ENCODE results near the gene PDIA6.
"Not testable (repeated sequence)": the region's sequence is repeated elsewhere in the genome, so short reads cannot be mapped to it uniquely, and the experiment has no call there.

PDIA6 gene

DNA sequence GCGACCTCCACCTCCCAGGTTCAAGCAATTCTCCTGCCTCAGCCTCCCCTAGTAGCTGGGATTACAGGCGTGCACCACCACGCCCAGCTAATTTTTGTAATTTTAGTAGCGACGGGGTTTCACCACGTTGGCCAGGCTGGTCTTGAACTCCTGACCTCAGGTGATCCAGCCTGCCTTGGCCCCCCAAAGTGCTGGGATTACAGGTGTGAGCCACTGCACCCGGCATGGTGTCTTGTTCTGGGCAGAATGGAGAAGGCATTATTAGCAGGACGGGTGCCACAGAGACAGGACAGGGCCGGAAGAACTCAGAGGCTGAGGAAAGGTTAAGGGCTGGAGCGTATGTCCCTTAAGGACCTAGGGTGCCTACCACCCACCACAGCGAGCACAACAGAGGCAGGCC, 31.8 kb downstream of the PDIA6 start:
- DNase-seq (ENCODE audit: low read depth, low spot score) = not testable (repeated sequence)

DNA sequence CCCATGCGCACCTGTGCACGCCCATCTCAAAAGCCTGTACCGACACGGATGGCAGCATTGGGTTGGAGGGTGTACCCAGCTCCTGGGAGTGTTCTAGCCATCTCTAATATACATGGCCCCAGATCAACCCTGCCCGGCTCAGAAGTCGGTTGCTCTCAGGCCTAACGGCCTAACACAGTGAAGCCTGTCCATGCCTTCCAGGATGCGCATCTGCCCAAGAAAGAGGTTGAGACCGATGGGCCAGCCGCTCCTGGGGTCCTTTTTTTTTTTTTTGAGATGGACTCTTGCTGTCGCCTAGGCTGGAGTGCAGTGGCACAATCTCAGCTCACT, 32.1 kb downstream of the PDIA6 start:
- no peak for DNase-seq (ENCODE audit: low read depth, low spot score)

DNA sequence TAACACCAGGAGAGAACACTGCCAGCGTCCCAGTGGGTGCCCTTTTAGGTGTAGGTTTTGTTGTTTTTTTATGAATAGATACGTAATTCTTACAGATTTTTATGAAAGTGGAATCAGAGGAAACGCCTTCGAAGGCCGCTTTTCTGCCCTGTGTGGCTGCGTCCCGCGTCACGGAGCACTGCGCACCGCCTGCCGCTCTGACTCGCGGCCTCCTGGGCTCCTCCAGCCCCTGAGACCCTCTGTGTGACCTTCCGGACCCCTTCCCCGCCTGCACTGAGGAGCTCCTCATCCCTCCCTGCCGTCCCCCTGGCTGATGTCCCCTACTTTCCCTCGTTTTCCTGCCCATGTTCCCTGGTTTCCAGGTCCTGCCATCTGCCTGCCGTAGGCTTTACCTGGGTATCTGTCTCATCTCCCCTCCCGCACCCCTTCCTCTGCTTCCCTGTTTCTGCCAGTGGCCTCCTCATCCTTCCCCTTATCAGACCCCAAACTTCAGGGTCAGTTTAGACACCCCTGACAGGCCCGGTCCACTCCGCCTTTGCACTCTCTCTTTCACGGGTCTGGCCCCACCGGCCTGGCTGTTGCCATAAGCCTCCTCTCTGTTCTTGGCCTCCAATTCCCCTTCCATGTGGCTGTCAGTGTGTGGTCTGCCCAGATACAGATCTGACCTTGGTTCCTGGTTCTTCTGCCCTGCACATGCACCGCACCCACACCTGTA, 32.7 kb downstream of the PDIA6 start:
- DNase-seq (ENCODE audit: low read depth, low spot score) = no peak

DNA sequence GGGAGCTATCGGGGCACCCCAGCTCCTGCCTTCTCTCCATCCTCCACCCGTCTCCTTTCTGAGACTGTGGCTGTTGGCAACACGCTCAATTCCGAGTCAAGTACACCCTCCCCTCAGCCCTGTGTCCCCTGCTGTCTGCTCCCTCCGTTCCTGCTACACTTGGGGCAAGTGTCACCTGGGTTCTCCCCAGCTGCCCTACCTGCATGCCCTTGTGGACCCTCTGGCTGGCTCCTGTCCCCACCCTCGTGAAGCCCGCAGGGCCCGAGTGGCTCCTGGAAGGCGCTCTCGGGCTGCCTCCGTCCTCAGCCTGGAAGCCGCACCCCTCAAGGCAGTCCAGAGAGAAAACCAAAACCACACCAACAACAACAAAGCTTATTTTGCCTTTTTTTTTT, 33.9 kb downstream of the PDIA6 start:
- DNase-seq (ENCODE audit: low read depth, low spot score) = no peak

DNA sequence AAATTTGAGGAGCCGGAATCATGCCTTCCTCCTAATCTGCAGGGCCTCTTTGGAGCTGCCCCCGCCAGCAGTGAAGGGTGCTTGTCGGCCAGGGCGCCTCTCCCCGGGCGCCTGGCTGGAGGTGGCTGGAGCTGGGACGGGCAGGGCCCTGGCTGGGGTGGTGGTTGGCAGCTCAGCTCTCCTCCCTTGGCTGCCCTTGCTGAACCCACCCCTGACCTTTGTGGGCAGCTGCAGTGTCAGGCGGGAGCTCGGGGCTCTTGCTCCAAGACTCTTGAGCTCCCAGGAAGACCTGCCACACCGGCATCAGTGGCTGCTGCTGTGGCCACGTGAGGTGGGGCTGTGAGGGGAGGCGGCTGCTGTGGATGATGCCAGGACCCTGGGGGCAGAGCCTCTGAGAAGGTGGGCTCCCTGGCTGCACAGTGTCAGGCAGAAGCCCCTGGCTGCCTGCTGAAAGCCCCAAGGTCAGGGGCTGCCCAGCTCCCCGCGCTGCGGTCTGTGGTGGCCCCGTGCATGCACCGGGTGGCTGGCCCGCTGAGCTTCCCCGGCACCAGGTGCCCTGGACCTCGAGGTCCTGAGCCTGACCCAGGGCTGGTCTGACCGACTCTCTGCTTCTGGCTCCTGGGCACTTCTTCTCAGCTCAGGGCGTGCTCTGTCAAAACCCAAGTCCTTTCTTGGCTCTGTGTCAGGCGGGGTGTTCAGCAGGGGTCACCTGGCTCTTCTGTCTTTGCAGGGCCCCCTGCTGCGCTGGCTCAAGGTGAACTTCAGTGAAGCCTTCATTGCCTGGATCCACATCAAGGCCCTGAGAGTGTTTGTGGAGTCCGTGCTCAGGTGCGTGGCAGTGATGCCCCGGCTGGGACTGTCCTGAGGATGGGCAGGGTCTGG, 34.5 kb downstream of the PDIA6 start:
- DNase-seq (ENCODE audit: low read depth, low spot score) = no peak

DNA sequence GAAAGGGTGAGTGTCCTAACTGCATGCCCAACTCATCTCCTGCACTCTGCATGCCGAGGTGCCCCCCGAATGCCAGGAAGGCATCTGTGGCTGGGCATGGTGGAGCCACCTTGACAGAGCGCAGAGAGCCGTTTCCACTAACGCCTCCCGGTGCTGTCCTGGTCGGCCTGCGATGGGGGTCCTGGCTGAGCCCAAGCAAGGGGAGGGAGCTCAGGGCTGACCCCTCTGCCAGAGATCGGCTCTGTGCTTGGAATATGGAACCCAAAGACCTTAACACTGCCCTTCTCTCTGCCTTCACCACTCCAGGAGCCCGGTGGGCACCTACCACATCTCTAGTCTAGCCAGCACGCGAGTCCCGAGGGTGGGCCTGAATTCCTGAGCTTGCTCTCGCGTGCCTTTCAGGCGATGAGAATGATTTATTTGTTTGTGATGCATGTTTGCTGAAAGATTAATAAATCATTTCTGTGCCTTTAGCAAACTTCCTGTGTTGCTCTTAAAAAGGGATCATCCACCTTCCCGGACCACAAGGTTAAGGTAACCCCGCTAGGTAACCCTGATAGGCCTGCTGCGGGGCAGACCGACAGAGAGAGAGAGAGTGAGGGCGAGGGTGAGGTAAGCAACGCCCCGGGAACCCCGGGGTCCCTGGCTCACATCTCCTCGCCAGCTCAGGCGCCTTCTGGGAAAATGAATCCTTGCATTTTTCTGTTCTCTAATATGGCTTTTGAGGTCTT, 35.3 kb downstream of the PDIA6 start:
- no peak for DNase-seq (ENCODE audit: low read depth, low spot score)

DNA sequence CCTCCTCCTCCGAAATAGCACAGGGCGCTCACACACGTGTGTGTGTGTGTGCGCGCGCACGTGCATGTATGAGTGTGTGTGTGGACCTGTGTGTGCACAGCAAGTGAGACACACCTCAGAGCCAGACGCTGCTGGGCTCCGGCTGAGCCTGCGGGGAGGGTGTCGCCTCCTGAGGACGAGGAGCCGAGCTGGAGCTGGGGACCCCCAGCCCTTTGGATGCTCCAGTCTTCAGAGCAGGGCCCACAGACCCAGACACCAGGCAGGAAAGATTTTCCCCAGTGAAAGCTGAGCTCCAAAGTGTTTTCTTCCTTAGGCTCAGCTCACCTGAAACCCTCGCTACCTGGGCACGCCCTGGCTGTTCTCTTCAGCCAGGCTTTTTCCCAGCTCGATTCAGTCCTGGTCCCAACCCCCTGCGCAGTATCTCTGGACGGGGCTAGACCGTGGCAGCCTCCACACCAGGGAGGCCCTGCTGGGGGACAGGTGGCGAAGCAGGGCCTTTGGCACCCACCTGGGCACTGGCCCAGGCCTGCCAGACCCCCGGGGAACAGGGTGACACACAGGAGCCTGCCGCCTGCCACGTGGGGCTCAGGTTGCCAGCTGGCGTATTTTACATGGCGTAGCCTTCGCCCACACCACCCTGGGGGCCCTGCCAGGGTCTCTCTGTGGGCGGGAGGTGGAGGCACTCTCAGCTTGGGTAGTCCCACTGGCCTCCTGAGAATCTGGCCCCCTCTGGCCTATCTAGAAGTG, 36.2 kb downstream of the PDIA6 start:
- no peak for DNase-seq (ENCODE audit: low read depth, low spot score)

DNA sequence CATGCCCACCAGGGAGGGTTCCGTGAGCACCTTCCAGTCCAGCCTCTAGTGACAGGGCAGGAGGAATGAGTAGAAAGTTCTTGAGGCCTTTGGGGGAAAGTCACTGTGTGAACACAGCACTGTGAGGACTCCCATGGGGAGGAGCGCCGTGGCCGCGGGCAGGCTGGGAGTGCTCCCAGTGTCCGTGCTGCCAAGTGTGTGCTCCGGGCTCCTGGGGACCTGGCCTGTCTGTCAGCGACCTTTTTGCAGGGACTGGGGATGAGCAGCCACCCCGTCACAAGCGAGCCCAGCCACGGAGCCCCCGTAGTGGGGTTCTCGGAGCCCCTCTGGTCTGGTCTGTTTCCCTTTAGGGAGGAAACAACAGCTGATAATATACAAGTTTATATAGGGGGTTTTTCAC, 36.8 kb downstream of the PDIA6 start:
- no peak for DNase-seq (ENCODE audit: low read depth, low spot score)

DNA sequence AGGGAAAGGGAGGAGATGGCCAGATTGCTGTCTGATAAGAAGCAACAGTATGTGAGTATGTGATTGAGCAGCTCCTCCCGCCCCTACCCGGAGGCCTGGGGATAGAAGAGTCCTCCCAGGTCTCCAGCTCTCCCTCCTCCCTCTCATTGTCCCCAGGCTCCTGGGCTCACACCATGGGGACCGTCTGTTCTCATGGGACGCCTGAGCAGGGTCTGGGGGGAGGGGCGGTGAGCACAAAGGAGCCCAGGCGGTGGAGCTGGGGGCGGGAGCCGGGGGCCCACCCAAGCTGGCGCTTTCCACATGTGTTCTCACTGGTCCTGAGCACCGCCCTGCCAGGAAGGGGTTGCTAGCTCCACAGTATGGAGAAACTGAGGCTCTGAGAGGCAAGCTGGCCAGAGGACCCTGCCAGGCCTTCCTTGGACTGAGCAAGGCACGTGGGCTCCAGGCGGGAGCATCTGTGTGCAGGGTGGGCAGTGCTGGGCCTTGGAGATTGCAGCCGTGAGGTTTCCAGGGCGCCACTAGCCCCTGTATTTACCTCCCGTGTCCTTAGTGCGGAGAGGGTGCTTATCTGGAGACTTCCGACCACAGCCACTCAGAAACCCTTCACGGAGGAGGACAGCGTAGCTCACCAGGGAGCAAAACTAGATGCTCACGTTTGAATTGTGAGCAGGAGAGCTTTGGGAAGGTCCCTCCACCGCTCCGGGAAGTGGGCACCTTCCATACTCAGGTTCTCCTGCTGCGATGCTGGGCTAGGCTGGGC, 37.4 kb downstream of the PDIA6 start:
- peak; percentile 49 for DNase-seq (ENCODE audit: low read depth, low spot score)

DNA sequence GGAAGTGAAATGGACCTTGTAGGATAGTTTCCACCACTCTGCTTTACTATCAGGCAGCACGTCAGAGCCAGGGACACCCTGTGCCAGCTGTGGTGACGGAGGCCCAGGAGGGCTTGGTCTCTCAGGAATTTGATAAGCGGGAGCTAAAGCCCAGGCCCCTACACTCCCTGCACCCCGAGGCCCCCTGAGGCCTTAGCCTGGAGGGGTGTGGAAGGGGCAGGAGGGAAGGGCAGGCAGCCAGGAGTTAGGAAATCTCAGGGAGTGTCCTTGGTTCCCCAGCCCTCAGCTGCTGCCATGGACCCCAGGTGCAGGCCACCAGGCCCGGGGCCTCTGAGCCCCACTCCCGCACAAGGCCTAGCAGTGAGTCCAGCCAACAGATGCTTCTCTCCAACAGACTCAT, 38.2 kb downstream of the PDIA6 start:
- DNase-seq (ENCODE audit: low read depth, low spot score) = no peak

DNA sequence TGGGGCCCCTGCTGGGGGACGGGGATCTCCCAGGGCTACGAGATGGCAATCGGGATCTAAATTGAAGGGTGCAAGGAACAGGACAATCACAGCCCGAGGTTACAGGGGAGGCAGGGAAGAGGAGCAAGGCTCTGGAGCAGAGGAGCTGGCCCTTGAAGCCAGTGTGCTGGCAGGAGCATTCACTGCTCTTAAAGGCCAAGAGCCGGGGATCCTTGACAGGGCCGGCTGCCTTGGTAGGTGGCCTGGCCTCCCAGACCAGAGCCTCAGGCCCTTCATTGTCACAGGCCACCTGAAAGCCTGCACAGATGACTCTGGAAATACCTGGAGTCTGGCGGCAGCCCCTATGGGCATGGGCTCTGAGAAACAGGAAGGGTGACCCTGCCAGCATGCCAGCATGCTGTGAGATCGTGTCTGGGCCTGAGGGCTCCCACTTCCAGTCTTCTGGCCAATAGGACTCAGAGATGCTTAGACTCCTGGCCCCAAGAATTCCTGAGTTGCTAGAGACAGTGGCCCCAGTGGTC, 38.7 kb downstream of the PDIA6 start:
- DNase-seq (ENCODE audit: low read depth, low spot score) = peak; percentile 94

DNA sequence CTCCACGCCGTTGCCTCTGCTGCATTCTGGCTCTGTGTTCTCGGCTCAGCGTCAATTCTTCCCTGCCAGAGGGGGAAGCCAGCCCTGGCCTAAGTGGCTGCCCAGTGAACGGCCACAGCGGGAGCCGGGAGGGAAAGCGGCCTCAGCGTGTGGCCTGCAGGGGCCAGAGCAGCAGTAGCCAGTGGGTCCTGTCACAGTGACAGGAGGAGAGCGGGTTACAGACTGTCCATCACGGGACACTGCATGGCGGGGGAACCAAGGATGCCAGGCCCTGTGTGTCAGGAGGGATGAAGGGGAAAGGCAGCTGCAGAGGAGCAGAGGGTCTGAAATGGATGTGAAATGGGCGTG, 39.7 kb downstream of the PDIA6 start:
- DNase-seq (ENCODE audit: low read depth, low spot score) = no peak

DNA sequence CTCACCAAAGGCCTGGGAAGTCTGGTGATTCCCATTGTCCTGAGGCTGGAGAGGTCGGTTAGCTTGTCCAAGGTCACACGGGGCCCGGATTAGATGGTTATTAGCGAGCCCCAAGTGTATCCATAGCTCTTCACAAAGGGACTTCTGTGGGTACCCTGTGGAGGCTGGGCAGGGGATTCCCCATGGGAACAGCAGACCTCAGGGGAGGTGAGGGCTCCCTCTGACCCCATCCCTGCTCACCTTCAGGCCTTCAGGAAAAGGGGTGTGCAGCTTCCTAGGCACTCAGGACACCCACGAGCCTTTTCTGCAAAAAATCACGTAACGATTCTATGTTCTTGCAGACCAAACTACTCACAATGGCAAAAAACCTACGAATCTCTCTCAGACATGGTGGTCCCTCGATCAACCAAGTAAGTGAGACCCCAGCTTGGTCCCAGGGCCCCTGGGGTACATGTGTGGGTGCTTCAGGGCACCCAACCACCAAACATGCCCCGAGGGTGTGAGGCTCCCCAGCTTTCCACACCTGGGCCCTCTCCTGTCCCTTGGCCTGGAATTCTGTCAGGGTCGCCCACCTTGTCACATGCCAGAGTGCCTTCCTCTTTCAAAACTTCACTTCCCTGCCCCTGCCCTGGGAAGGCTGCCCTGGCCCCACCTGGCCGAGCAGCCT, 40.3 kb downstream of the PDIA6 start:
- DNase-seq (ENCODE audit: low read depth, low spot score) = no peak

DNA sequence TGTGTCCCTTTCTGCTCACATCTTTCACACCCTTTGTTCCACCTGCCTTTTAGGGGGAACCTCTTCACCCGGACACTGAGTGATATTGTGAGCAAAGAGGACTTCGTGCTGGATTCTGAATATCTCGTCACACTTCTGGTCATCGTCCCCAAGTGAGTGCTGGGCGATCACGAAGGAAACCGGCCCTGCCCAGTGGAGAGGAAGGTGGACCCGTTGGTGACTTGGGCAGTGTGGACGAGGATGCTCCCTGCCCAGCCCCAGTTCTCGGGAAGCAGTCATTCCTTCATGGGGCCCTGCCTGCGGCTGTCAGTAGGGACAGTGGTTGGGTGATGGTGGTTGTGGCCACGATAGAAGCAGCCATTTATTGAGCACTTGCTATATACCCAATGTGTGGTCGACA, 40.8 kb downstream of the PDIA6 start:
- no peak for DNase-seq (ENCODE audit: low read depth, low spot score)

DNA sequence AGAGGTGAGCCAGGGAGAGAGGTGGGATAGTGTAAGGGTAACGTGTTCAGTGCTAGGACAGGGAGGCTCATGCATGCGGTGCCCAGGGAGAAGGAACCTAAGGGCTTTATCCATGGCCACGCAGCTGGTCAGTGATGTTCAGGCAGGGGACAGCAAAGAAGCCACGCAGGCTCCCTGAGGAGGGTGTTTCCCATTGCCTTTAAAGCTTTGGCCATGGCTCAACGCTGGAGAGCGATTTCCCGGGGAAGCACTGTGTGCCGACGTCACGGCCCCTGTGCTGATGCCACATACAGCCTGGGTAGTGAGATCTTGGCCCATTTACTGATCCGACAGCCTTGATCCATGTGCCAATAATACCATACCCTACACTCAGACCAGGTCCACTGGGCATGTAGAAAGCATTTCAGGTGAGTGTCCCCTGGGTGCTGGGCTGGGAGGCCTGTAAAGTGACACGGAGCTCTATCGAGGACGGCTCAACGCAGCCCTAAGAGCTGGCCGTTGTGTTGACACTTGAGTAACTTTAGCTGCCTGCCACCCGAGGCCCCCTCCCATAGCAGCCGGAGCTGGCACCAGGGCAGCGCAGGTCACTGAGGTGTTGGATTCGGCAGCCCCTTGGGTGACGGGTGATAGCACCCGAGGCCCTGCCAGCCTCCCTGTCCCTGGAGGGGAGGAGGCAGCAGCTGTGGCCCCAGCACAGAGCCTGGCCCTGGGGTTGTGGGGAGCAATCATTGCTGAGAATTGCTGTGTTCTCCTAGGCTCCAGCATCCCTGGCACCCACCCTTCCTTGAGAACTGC, 41.4 kb downstream of the PDIA6 start:
- DNase-seq (ENCODE audit: low read depth, low spot score) = no peak

DNA sequence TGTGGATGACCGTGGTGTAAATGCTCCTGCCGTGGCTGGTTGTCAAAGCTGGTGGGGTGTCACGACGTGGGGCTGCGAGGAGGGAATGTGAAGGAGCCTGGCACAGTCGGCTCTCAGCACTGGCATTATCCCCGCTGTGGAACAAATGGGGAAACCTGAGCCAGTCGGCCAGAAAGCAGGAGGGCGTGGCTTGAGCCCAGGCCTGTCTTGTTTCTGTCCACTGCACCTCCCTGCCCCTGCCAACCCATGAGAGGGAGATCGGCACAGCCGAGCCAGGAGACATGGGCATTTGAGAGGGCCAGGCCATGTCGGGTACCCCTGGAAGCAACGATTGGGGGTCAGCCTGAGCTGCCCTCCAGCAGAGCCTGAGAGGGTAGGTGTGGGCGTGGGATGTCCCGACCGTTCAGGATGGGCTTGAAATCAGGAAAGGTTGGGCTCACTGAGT, 44.5 kb downstream of the PDIA6 start:
- DNase-seq (ENCODE audit: low read depth, low spot score) = no peak

DNA sequence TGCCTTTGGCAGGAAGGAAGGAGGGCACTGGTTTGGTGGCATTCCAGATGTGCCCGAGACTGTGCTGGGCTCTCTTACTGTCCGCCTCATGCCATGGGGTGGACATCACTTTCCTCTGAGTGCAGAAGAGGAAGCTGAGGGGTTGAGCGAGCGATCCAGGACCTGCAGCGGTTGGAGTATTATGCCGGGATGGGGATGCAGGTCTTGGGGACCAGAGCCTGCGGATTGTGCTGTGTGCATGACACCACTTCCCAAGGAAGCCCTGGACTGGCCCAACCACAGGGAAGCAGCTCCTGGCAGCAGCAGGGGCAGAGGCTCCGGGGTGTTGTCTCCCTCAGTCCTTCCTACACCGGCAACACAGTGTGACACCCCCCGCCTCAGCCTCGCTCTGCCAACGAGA, 46.7 kb downstream of the PDIA6 start:
- DNase-seq (ENCODE audit: low read depth, low spot score) = no peak

DNA sequence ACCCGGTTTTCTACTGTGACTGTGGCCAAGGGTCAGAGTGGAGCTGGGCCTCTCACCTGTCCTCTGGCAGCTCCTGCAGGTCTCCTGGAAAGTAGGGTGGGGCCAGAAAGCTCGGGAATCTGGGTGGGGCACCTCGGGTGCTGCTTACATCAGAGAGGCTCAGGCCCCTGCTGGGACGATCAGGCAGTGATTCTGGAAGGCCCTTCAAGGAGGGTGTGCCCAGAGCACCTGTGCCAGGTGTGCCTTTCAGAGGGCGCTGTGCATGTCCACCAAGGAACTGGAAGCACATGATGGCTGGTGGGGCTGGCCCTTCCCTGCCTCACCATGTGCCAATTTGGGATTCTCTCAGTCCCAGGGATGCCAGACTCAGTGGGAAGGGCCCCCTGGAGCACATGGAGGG, 47.1 kb downstream of the PDIA6 start:
- DNase-seq (ENCODE audit: low read depth, low spot score) = no peak

DNA sequence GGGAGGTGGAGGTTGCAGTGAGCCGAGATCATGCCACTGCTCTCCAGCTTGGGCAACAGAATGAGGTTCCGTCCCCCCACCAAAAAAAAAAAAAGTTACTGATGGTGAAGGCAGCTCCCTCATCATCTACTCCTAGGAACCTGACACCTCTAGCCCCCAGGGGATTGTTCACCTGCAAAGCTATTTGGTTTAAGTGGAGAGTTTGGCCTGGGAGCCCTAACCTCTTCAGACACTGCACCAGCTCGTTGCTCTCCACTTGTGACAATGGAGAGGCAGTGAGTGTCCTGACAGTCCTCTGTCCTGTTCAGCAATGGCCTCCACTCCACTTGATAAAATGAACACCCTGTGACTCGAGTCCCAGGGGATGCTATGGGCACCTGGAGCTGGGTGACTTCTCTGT, 47.7 kb downstream of the PDIA6 start:
- peak; percentile 64 for DNase-seq (ENCODE audit: low read depth, low spot score)
